Upper lobe of left lung (tissue), 6 donors: Measurements from ENCODE around the gene MFSD2A. TPM values are rescaled to one million over a fixed set of nuclear protein-coding genes. Genes with fewer than 3 reads are reported as not detected.
"Not testable (repeated sequence)": the region's sequence is repeated elsewhere in the genome, so short reads cannot be mapped to it uniquely, and the experiment has no call there.

Experiments
- ATAC-seq, 2 donors: fragments of 200-7000 bp; cut with Tn5 transposase; one replicate each; pipeline ENCODE4 v1.9.1; 2022; ENCODE audit warnings: mild to moderate bottlenecking in 2 of 2, moderate library complexity in 2 of 2; ENCODE audit not compliant: low FRiP score in 2 of 2
- DNase-seq, 2 donors: peaks; one replicate each; pipeline ENCODE4 v3.0.0-alpha.2; 2019 to 2020
- H3K27ac ChIP-seq, 4 donors: fragments of 200-600 bp; sonication (generic); one replicate each; pipeline ENCODE4 v1.5.1; 2016 to 2019
- H3K27me3 ChIP-seq, 4 donors: fragments of 200-600 bp; sonication (generic); one replicate each; pipeline ENCODE4 v1.5.1; 2017 to 2019
- H3K36me3 ChIP-seq, 4 donors: fragments of 200-600 bp; sonication (generic); one replicate each; pipeline ENCODE4 v1.5.1; 2016 to 2019
- H3K4me1 ChIP-seq, 4 donors: fragments of 200-600 bp; sonication (generic); one replicate each; pipeline ENCODE4 v1.5.1; 2018 to 2019
- H3K4me3 ChIP-seq, 4 donors: fragments of 200-600 bp; sonication (generic); one replicate each; pipeline ENCODE4 v1.5.1; 2017 to 2019; ENCODE audit warnings: mild to moderate bottlenecking in 2 of 4, moderate library complexity in 1 of 4
- H3K9me3 ChIP-seq, 4 donors: fragments of 200-600 bp; sonication (generic); one replicate each; pipeline ENCODE4 v1.5.1; 2018 to 2019
- CTCF ChIP-seq, 6 experiments: fragments of 450-650 bp in 4 of 6; fragments of 200-600 bp in 2 of 6; sonication (generic) in 2 of 6; IDR thresholded peaks; one replicate each; pipeline ENCODE4 v1.5.1; 2016 to 2019; ENCODE audit warnings: antibody characterized with exemption in 6 of 6
- EP300 ChIP-seq, 4 donors: sonication (generic); formaldehyde crosslinking; IDR thresholded peaks; one replicate each; pipeline ENCODE4 v1.5.1; 2017; ENCODE audit warnings: antibody characterized with exemption in 4 of 4, control low read depth in 2 of 4
- POLR2A ChIP-seq, 4 donors: fragments of 450-650 bp; IDR thresholded peaks; one replicate each; pipeline ENCODE4 v1.5.1; 2016 to 2017; ENCODE audit warnings: antibody characterized with exemption in 4 of 4, mild to moderate bottlenecking in 2 of 4
- POLR2AphosphoS5 ChIP-seq, 2 donors: sonication (generic); formaldehyde crosslinking; IDR thresholded peaks; one replicate each; pipeline ENCODE4 v1.5.1; 2017; ENCODE audit warnings: antibody characterized with exemption in 2 of 2
- WGBS, 2 donors: methylation state at CpG; one replicate each; pipeline ENCODE4 v1.1.5; 2017 to 2018; 5-methylcytosine and 5-hydroxymethylcytosine counted together
- total RNA-seq, 6 donors: library from RNA; depleted of rRNA in 4 of 6; stranded (reverse); fragments of >200 nt in 4 of 6; gene quantifications; one replicate each; pipeline versions ENCODE4 v1.1.0 to v1.2.1, GENCODE V29; 2016 to 2021
- donor health status: DM: no; HTN: no; CAD: no; lungs with moderate emphysema.
- donor health status: DM: no; HTN: yes; CAD: no; lungs with severe emphysema.

The MFSD2A gene
- total RNA-seq, 6 donors from 2014 or later = 63.9 to 196 (median 109) TPM

GRCh38 chr1:40004857-40005256 lies 49.9 kb downstream of the MFSD2A start:
- no peaks in the 10 kb centered on the region for H3K4me1 ChIP-seq
- 52 to 78% methylated on average over 2 of the region's 2 CpGs for WGBS, 2 donors
- no peak for ATAC-seq
- no peak overlapping the region for H3K4me3 ChIP-seq
- H3K36me3 ChIP-seq = no peaks in the 10 kb centered on the region
- no peak for DNase-seq
- H3K27me3 ChIP-seq = no peaks in the 10 kb centered on the region
- no peaks in the 10 kb centered on the region for H3K9me3 ChIP-seq
- H3K27ac ChIP-seq = no peak overlapping the region
- TF ChIP-seq POLR2AphosphoS5 (IDR thresholded peaks at IDR 0.05) (no peak), CTCF (IDR thresholded peaks at IDR 0.05) (no peak), EP300 (IDR thresholded peaks at IDR 0.05) (no peak), POLR2A (IDR thresholded peaks at IDR 0.05) (no peak)

DNA sequence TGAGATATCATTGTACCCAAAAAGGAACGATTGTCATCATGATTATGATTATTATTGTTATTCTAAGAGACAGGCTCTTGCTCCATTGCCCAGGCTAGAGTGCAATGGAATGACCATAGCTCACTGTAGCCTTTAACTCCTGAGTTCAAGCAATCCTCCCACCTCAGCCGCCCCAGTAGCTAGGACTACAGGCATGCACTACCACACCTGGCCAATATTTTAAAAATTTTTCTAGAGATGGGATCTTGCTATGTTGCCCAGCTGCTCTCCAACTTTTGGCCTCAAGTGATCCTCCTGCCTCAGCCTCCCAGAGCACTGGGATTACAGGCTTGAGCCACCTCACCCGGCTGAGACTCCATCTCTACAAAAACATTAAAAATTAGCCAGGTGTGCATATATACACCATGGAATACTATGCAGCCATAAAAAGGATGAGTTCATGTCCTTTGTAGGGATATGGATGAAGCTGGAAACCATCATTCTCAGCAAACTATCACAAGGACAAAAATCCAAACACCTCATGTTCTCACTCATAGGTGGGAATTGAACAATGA lies 52.6 kb downstream of the MFSD2A start:
- not testable (repeated sequence) for H3K36me3 ChIP-seq, DNase-seq, H3K4me1 ChIP-seq, H3K27me3 ChIP-seq, H3K9me3 ChIP-seq, H3K4me3 ChIP-seq, ATAC-seq, H3K27ac ChIP-seq
- 92 to 95% methylated on average over 3 of the region's 3 CpGs for WGBS, 2 donors

DNA sequence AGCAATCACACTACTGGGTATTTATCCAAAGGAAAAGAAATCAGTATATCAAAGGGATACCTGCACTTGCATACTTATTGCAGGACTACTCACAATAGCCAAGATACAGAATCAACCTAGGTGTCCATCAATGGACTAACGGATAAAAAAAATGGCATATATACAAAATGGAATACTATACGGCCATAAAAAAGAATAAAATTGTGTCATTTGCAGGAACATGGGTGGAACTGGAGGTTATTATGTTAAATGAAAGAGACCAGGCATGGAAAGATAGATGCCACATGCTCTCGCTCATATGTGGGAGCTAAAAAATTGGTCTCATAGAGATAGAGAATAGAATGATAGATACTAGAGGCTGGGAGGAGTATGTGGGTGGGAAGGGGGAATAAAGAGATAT lies 56.3 kb downstream of the MFSD2A start:
- H3K4me3 ChIP-seq = no peak overlapping the region
- no peak overlapping the region for H3K27ac ChIP-seq
- DNase-seq = no peak
- H3K36me3 ChIP-seq = no peaks in the 10 kb centered on the region
- TF ChIP-seq POLR2A (IDR thresholded peaks at IDR 0.05) (no peak), EP300 (IDR thresholded peaks at IDR 0.05) (no peak), CTCF (IDR thresholded peaks at IDR 0.05) (no peak), POLR2AphosphoS5 (IDR thresholded peaks at IDR 0.05) (no peak)
- H3K27me3 ChIP-seq = no peaks in the 10 kb centered on the region
- no peak for ATAC-seq
- no peaks in the 10 kb centered on the region for H3K9me3 ChIP-seq
- H3K4me1 ChIP-seq = peaks cover 0 to 3% (median 3%) of the 10 kb centered on the region in 4 donors
- 94 to 95% methylated on average over 3 of the region's 3 CpGs for WGBS, 2 donors

DNA sequence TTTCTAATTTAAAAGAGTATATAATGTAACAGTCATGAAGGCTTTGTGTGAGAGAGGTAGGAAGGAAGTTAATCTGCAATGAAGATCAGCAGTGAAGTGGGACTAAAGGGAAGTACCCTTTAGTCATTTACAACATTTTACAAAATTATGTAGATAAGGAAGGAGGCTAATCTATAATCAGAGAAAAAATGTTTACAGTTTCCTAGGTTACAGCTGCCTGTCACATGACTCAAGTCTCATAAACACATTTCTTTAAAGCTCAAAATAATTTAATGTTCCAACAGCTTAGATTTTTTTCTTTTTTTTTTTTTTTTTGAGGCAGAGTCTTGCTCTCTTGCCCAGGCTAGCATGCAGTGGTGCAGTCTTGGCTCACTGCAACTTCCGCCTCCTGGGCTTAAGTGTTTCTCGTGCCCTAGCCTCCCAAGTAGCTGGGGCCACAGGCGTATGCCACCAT lies 59.3 kb downstream of the MFSD2A start:
- no peak for ATAC-seq
- no peaks in the 10 kb centered on the region for H3K27me3 ChIP-seq
- no peak for TF ChIP-seq CTCF (IDR thresholded peaks at IDR 0.05)
- TF ChIP-seq POLR2A (IDR thresholded peaks at IDR 0.05) = no peak
- no peak for TF ChIP-seq EP300 (IDR thresholded peaks at IDR 0.05)
- no peak for TF ChIP-seq POLR2AphosphoS5 (IDR thresholded peaks at IDR 0.05)
- no peak for DNase-seq
- H3K4me3 ChIP-seq = no peak overlapping the region
- H3K9me3 ChIP-seq = no peaks in the 10 kb centered on the region
- H3K36me3 ChIP-seq = no peaks in the 10 kb centered on the region
- H3K27ac ChIP-seq = no peak overlapping the region
- 73 to 75% methylated on average over 3 of the region's 3 CpGs for WGBS, 2 donors
- H3K4me1 ChIP-seq = peaks cover 0 to 3% (median 3%) of the 10 kb centered on the region in 4 donors

- H3K27ac ChIP-seq = no peak overlapping the region
- TF ChIP-seq POLR2AphosphoS5 (IDR thresholded peaks at IDR 0.05) (no peak), CTCF (IDR thresholded peaks at IDR 0.05) (no peak), POLR2A (IDR thresholded peaks at IDR 0.05) (no peak), EP300 (IDR thresholded peaks at IDR 0.05) (no peak)
Observed at GRCh38 chr1:40014812-40015594, 60.1 kb downstream of the MFSD2A start.

More at GRCh38 chr1:40014812-40015594, 60.1 kb downstream of the MFSD2A start:
- Histone ChIP-seq H3K4me1 (peaks cover 0 to 3% (median 3%) of the 10 kb centered on the region in 4 donors), H3K4me3 (no peak overlapping the region), H3K27me3 (no peaks in the 10 kb centered on the region), H3K9me3 (no peaks in the 10 kb centered on the region), H3K36me3 (no peaks in the 10 kb centered on the region)
- 64 to 68% methylated on average over 10 of the region's 10 CpGs for WGBS, 2 donors
- ATAC-seq (no peak), DNase-seq (no peak)
